ENCODE measurements around the gene NEXMIF. TPM values are rescaled to one million over a fixed set of nuclear protein-coding genes. Genes with fewer than 3 reads are reported as not detected.
"Not testable (repeated sequence)": the region's sequence is repeated elsewhere in the genome, so short reads cannot be mapped to it uniquely, and the experiment has no call there.

Gene NEXMIF
- under 1 TPM; 0.82 to 0.96 TPM for total RNA-seq

GRCh38 chrX:74925225-74926088 is at the start of gene NEXMIF:
NEXMIF (minus strand) TSS chrX:74925452.
- Histone ChIP-seq H3K27ac (peak within 1 kb of the TSS; percentile 32), H3K27me3 (no peaks in the 10 kb centered on the region), H3K9ac (ENCODE audit: low read depth in 2 of 2, low read length in 2 of 2) (peak within 1 kb of the TSS in 1 of 2 donors; percentile 60), H3K4me3 (peak within 1 kb of the TSS; percentile 42), H3K9me3 (no peaks in the 10 kb centered on the region), H3K36me3 (no peaks in the 10 kb centered on the region), H3K4me1 (no peaks in the 10 kb centered on the region)
- TF ChIP-seq CTCF (IDR thresholded peaks at IDR 0.05), result no peak
- peak; percentile 20 for DNase-seq
- intact Hi-C loops (cut with DNase I), result no loop called here

- H3K36me3 ChIP-seq; intact Hi-C loops (cut with DNase I); H3K27me3 ChIP-seq; H3K9me3 ChIP-seq; H3K9ac ChIP-seq (ENCODE audit: low read depth in 2 of 2, low read length in 2 of 2); DNase-seq; H3K4me3 ChIP-seq; H3K27ac ChIP-seq; H3K4me1 ChIP-seq: not testable (repeated sequence)
Measured at GRCh38 chrX:74961962-74962361, 36.7 kb upstream of the NEXMIF start.

- Histone ChIP-seq H3K9ac (ENCODE audit: low read depth in 2 of 2, low read length in 2 of 2) (no peak overlapping the region), H3K27me3 (no peaks in the 10 kb centered on the region), H3K4me3 (no peak overlapping the region), H3K36me3 (no peaks in the 10 kb centered on the region), H3K9me3 (no peaks in the 10 kb centered on the region), H3K27ac (no peak overlapping the region), H3K4me1 (no peaks in the 10 kb centered on the region)
- DNase-seq, result no peak
- intact Hi-C loops (cut with DNase I), result no loop called here
- TF ChIP-seq CTCF (IDR thresholded peaks at IDR 0.05), result no peak
Measured at GRCh38 chrX:74949717-74950116, 24.5 kb upstream of the NEXMIF start.

GRCh38 chrX:74940414-74940813 is 15.2 kb upstream of the NEXMIF start:
- Histone ChIP-seq H3K27me3 (no peaks in the 10 kb centered on the region), H3K9ac (ENCODE audit: low read depth in 2 of 2, low read length in 2 of 2) (no peak overlapping the region), H3K27ac (no peak overlapping the region), H3K4me1 (no peaks in the 10 kb centered on the region), H3K4me3 (no peak overlapping the region), H3K36me3 (no peaks in the 10 kb centered on the region), H3K9me3 (no peaks in the 10 kb centered on the region)
- DNase-seq, result no peak
- intact Hi-C loops (cut with DNase I), result no loop called here
- TF ChIP-seq CTCF (IDR thresholded peaks at IDR 0.05), result no peak

GRCh38 chrX:74931214-74931613 is 6.0 kb upstream of the NEXMIF start:
- Histone ChIP-seq H3K9ac (ENCODE audit: low read depth in 2 of 2, low read length in 2 of 2) (no peak overlapping the region), H3K27ac (no peak overlapping the region), H3K36me3 (no peaks in the 10 kb centered on the region), H3K4me3 (no peak overlapping the region), H3K9me3 (no peaks in the 10 kb centered on the region), H3K27me3 (no peaks in the 10 kb centered on the region), H3K4me1 (no peaks in the 10 kb centered on the region)
- no peak for TF ChIP-seq CTCF (IDR thresholded peaks at IDR 0.05)
- no peak for DNase-seq
- intact Hi-C loops (cut with DNase I), result no loop called here

Measured in colonic mucosa (tissue), 4 donors.